Activated CD4-positive, alpha-beta memory T cell treated with anti-CD3 and anti-CD28 coated beads for 36 hours (primary cell): Measurements from ENCODE around the gene DPP7. TPM values are rescaled to one million over a fixed set of nuclear protein-coding genes. Genes with fewer than 3 reads are reported as not detected.

ENCODE experiments used
- CTCF ChIA-PET: fragments of 350-600 bp; sonication (Branson Sonifier 250); formaldehyde crosslinking; loops from one replicate; lab custom pipeline; 2021; ENCODE audit warnings: antibody characterized with exemption, inconsistent platforms; lab: Charles Lee
- POLR2A ChIA-PET: fragments of 350-600 bp; sonication (Branson Sonifier 250); formaldehyde crosslinking; loops from one replicate; lab custom pipeline; 2021; ENCODE audit warnings: antibody characterized with exemption; lab: Charles Lee
- DNase-seq: peaks from one replicate; pipeline ENCODE4 v3.0.0-alpha.2; 2020
- H3K27ac Mint-ChIP-seq: one replicate; pipeline ENCODE4 v1.8.0; 2021; ENCODE audit warnings: mixed read lengths
- H3K27me3 Mint-ChIP-seq: one replicate; pipeline ENCODE4 v1.8.0; 2021; ENCODE audit warnings: mixed read lengths
- H3K36me3 Mint-ChIP-seq: one replicate; pipeline ENCODE4 v1.8.0; 2021; ENCODE audit warnings: mixed read lengths
- H3K4me1 Mint-ChIP-seq: one replicate; pipeline ENCODE4 v1.8.0; 2021; ENCODE audit warnings: low read depth, mixed read lengths
- H3K4me3 Mint-ChIP-seq: one replicate; pipeline ENCODE4 v1.8.0; 2021; ENCODE audit warnings: mild to moderate bottlenecking, mixed read lengths
- H3K9me3 Mint-ChIP-seq: one replicate; pipeline ENCODE4 v1.8.0; 2021; ENCODE audit warnings: mixed read lengths
- intact Hi-C: fragments of 100-400 bp; cut with micrococcal nuclease; formaldehyde crosslinking; loops from one replicate; pipeline ENCODE4 v1.15.1; 2023
- total RNA-seq, 2 experiments: library from RNA; stranded (reverse); gene quantifications; one replicate each; pipeline ENCODE4 v1.2.3, GENCODE V29; 2021

DPP7 gene
- total RNA-seq: 100 to 1,000 TPM; 195 to 208 TPM

- H3K27ac Mint-ChIP-seq: no peak within 1 kb of the TSS
- H3K4me3 Mint-ChIP-seq: peak within 1 kb of the TSS; percentile 70
- DNase-seq: peak; percentile 82
- H3K36me3 Mint-ChIP-seq: peaks cover 5% of the 10 kb centered on the region
- ChIA-PET POLR2A (interaction anchor here (0.8 to 2.4 kb wide), 10 partner anchors 9 to 576 kb away, joined by 3 to 12 read pairs (median 4); partner anchors contain the start of genes MAN1B1, SSNA1, TPRN and TUBB4B), CTCF (interaction anchor here (0.6 to 3.0 kb wide), 9 partner anchors 14 to 122 kb away, joined by 3 to 15 read pairs (median 3); partner anchors contain the start of genes MAN1B1, RNF224 and TPRN)
- H3K9me3 Mint-ChIP-seq: no peaks in the 10 kb centered on the region
- H3K27me3 Mint-ChIP-seq: no peaks in the 10 kb centered on the region
- intact Hi-C loops: loop anchor here (1.0 kb wide), 1 partner anchor 14 kb away; no protein-coding TSS in a partner anchor
- peaks cover 18% of the 10 kb centered on the region for H3K4me1 Mint-ChIP-seq
Observed at GRCh38 chr9:137114613-137115393, at the start of gene DPP7. TSS of gene DPP7 (minus strand) at chr9:137114733. CDS start at chr9:137114713, 20 bp downstream.

GRCh38 chr9:137163805-137164204, 49.3 kb upstream of the DPP7 start:
- ChIA-PET POLR2A (no interaction called here), CTCF (no interaction called here)
- no peaks in the 10 kb centered on the region for H3K36me3 Mint-ChIP-seq
- H3K4me3 Mint-ChIP-seq: no peak overlapping the region
- H3K4me1 Mint-ChIP-seq: peaks cover 9% of the 10 kb centered on the region
- H3K27ac Mint-ChIP-seq: no peak overlapping the region
- H3K9me3 Mint-ChIP-seq: no peaks in the 10 kb centered on the region
- no peak for DNase-seq
- intact Hi-C loops: no loop called here
- peaks cover 32% of the 10 kb centered on the region for H3K27me3 Mint-ChIP-seq

DNA sequence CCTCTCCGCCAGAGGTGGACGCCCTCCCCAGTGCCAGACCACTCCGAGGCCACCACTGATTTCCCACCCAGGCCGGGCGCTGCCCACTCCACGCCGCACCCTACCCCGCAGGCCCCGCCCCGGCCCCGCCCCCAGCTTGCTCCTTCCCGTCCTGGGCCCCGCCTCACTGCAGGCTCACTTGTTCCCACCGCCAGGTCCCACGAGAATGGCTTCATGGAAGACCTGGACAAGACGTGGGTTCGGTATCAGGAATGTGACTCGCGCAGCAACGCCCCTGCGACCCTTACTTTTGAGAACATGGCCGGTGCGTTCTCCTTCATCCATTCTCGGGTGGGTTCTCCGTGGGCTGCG, 48.8 kb upstream of the DPP7 start:
- H3K4me1 Mint-ChIP-seq: peaks cover 9% of the 10 kb centered on the region
- intact Hi-C loops: no loop called here
- no peak overlapping the region for H3K27ac Mint-ChIP-seq

DNA sequence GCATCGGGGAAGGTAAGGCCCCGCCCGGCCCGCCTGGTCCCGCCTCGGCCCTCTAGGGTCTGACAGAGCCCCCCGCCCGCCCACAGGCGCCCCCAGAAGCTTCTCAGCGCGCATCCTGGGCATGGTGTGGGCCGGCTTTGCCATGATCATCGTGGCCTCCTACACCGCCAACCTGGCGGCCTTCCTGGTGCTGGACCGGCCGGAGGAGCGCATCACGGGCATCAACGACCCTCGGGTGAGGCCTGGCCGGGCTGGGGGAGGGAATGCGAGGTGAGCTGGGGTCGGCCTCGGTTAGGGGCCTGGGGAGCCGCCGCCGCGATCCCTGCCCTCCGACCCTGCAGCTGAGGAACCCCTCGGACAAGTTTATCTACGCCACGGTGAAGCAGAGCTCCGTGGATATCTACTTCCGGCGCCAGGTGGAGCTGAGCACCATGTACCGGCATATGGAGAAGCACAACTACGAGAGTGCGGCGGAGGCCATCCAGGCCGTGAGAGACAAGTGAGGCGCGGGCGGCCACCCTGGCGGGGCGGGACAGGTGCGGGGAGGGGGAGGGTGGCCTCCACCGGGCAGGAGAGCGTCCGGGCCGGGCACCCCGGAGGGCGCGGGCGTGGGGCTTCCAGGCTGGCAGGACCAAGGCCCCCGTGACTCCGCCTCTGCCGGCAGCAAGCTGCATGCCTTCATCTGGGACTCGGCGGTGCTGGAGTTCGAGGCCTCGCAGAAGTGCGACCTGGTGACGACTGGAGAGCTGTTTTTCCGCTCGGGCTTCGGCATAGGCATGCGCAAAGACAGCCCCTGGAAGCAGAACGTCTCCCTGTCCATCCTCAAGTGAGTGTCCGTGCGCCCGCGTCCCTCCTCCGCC, 48.2 kb upstream of the DPP7 start:
- no peak overlapping the region for H3K27ac Mint-ChIP-seq
- peaks cover 38% of the 10 kb centered on the region for H3K27me3 Mint-ChIP-seq
- intact Hi-C loops: no loop called here
- DNase-seq: no peak
- ChIA-PET POLR2A (no interaction called here), CTCF (interaction anchor here (1.0 kb wide), 1 partner anchor 74 kb away, joined by 5 read pairs; no protein-coding TSS in a partner anchor)
- H3K4me1 Mint-ChIP-seq: peaks cover 9% of the 10 kb centered on the region
- no peaks in the 10 kb centered on the region for H3K36me3 Mint-ChIP-seq
- H3K9me3 Mint-ChIP-seq: no peaks in the 10 kb centered on the region
- H3K4me3 Mint-ChIP-seq: no peak overlapping the region

More for the DNA sequence above, 48.8 kb upstream of the DPP7 start:
- no peaks in the 10 kb centered on the region for H3K9me3 Mint-ChIP-seq
- H3K36me3 Mint-ChIP-seq: no peaks in the 10 kb centered on the region
- H3K4me3 Mint-ChIP-seq: no peak overlapping the region
- ChIA-PET POLR2A (no interaction called here), CTCF (interaction anchor here (1.0 kb wide), 1 partner anchor 73 kb away, joined by 5 read pairs; no protein-coding TSS in a partner anchor)
- peaks cover 32% of the 10 kb centered on the region for H3K27me3 Mint-ChIP-seq
- DNase-seq: no peak

GRCh38 chr9:137161558-137162486, 47.3 kb upstream of the DPP7 start:
- intact Hi-C loops: no loop called here
- no peak overlapping the region for H3K27ac Mint-ChIP-seq
- peaks cover 13% of the 10 kb centered on the region for H3K4me1 Mint-ChIP-seq
- no peaks in the 10 kb centered on the region for H3K36me3 Mint-ChIP-seq
- ChIA-PET POLR2A (interaction anchor here (0.6 kb wide), 1 partner anchor 208 kb away, joined by 3 read pairs; no protein-coding TSS in a partner anchor), CTCF (no interaction called here)
- H3K4me3 Mint-ChIP-seq: no peak overlapping the region
- H3K27me3 Mint-ChIP-seq: peaks cover 42% of the 10 kb centered on the region
- H3K9me3 Mint-ChIP-seq: no peaks in the 10 kb centered on the region
- no peak for DNase-seq

DNA sequence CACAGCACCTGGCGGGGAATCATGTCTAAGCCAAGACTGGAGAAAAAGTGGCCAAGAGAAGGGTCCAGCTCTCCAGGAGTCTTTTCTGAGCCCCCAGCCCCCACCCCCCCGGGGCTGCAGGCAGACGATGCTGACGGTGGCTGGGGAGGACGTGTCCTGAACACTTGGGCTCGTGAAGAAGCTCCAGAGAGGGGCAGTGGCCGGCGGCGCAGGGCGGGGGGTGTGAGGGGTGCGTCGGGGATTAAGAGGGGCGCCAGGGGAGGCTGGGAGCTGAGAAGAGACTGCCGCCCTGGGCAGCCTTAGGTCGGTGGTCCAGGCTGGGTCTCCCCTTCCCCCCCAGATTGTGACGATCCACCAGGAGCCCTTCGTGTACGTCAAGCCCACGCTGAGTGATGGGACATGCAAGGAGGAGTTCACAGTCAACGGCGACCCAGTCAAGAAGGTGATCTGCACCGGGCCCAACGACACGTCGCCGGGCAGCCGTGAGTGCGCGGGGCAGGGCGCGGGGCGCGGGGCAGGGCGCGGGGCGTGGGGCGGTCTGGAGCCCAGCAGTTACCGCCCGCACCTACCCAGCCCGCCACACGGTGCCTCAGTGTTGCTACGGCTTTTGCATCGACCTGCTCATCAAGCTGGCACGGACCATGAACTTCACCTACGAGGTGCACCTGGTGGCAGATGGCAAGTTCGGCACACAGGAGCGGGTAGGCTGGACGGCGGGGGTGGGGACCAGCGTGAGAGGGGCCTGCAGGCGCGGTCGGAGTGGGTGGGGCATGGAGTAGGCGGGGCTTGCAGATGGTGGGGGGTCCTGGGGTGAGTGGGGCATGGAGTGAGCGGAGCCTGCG, 46.4 kb upstream of the DPP7 start:
- DNase-seq: no peak
- intact Hi-C loops: no loop called here
- ChIA-PET POLR2A (no interaction called here), CTCF (no interaction called here)
- Mint-ChIP-seq H3K27me3 (peaks cover 39% of the 10 kb centered on the region), H3K9me3 (no peaks in the 10 kb centered on the region), H3K36me3 (no peaks in the 10 kb centered on the region), H3K4me3 (no peak overlapping the region), H3K27ac (no peak overlapping the region), H3K4me1 (peaks cover 9% of the 10 kb centered on the region)

DNA sequence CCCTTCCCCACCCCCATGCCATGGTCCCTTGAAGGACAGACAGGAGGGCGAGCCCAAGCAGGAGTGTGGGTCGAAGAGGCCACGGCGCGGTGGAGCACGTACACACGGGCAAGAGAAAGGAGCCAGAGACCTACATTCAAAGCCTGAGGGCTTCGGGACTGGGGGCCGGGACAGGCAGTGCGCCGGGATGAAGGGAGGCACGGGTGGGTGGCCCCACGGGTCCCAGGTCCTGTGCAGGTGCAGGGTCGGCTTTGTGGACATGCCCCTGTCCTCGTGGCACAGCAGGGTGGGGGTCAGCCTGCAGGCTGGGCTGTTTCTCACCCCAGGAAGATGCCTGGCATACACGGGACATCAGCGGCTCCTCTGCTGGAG, 45.5 kb upstream of the DPP7 start:
- intact Hi-C loops: no loop called here
- Mint-ChIP-seq H3K36me3 (no peaks in the 10 kb centered on the region), H3K27me3 (peaks cover 36% of the 10 kb centered on the region), H3K4me1 (peaks cover 9% of the 10 kb centered on the region), H3K27ac (no peak overlapping the region), H3K4me3 (no peak overlapping the region), H3K9me3 (no peaks in the 10 kb centered on the region)
- ChIA-PET CTCF (no interaction called here), POLR2A (no interaction called here)
- no peak for DNase-seq

- H3K4me1 Mint-ChIP-seq: peaks cover 9% of the 10 kb centered on the region
- H3K27me3 Mint-ChIP-seq: peaks cover 35% of the 10 kb centered on the region
- ChIA-PET POLR2A (no interaction called here), CTCF (no interaction called here)
- no peak overlapping the region for H3K27ac Mint-ChIP-seq
- H3K4me3 Mint-ChIP-seq: no peak overlapping the region
- intact Hi-C loops: no loop called here
- no peak for DNase-seq
- H3K36me3 Mint-ChIP-seq: no peaks in the 10 kb centered on the region
- no peaks in the 10 kb centered on the region for H3K9me3 Mint-ChIP-seq
Observed at GRCh38 chr9:137159105-137160053, 44.8 kb upstream of the DPP7 start.

GRCh38 chr9:137158625-137159024, 44.1 kb upstream of the DPP7 start:
- intact Hi-C loops: no loop called here
- no peak for DNase-seq
- Mint-ChIP-seq H3K4me3 (no peak overlapping the region), H3K9me3 (no peaks in the 10 kb centered on the region), H3K36me3 (no peaks in the 10 kb centered on the region), H3K27ac (no peak overlapping the region), H3K4me1 (peaks cover 9% of the 10 kb centered on the region), H3K27me3 (peaks cover 33% of the 10 kb centered on the region)
- POLR2A ChIA-PET: no interaction called here
- CTCF ChIA-PET: no interaction called here
